ENCODE results near the gene ANKS6. TPM values are rescaled to one million over a fixed set of nuclear protein-coding genes. Genes with fewer than 3 reads are reported as not detected.

ANKS6 gene
- total RNA-seq, 1 donor from 2014 or later = 17.3 TPM

Other genes starting within 250 kb of the ANKS6 start
- gene GABBR2, start 87.6 kb downstream of the ANKS6 start, total RNA-seq = 1.0 and 3.3 TPM in 2 replicates
- gene GALNT12, start 11.1 kb upstream of the ANKS6 start, total RNA-seq = 0.99 and 2.6 TPM in 2 replicates
- 1.5 and 5.8 TPM in 2 replicates for gene COL15A1, start 147.4 kb upstream of the ANKS6 start, total RNA-seq